Measurements from ENCODE around the gene KSR1.

- TF ChIP-seq POLR2A (IDR thresholded peaks at IDR 0.05) (no peak), CTCF (IDR thresholded peaks at IDR 0.05) (no peak)
Measured at GRCh38 chr17:27575096-27575911, 119.1 kb downstream of the KSR1 start.

All from uterus (tissue), 2 donors.